ENCODE measurements around the gene IRF2.

Gene IRF2

DNA sequence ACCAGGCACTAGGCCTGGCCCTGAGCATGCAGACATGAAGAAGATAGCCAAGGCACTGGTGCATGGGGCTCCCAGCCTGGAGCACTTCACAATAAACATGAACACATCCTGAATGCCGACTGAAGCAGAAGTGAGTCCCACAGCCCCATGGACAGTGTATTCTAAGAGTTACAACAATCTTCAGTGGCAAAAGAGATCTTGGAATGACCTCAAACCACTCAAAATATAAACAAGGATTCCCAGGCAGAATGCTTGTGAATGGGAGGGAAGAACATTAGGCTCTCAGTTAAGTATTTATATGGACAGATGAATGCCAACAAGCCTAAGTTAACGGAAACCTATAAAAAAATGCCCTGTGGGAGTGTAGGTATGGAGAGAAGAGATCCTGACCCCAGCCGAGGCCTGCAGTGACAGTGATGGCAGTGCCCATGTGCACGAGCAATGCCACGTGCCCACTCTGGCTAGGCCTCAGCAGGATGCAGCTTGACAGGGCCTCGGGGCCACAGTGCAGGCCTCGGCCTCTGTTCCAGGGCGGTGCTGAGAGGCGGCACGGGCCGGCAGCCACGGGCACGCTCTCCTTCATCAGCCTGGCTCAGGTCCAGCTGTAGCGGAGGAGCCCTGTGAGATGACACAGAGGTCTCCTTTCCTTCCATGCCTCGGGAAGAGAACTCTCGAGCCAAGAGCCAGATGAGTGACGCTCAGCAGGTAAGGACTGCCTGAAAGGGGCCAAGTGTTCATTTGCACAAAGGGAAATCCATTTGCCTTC is 49.2 kb downstream of the IRF2 start:
- H3K4me3 ChIP-seq (ENCODE audit: low read depth, low read length): no peak overlapping the region
- TF ChIP-seq CTCF (IDR thresholded peaks at IDR 0.05; ENCODE audit: borderline replicate concordance, insufficient read depth, low read depth, low read length): no peak

GRCh38 chr4:184424279-184424678 is 50.1 kb downstream of the IRF2 start:
- TF ChIP-seq CTCF (IDR thresholded peaks at IDR 0.05; ENCODE audit: borderline replicate concordance, insufficient read depth, low read depth, low read length): no peak
- H3K4me3 ChIP-seq (ENCODE audit: low read depth, low read length): no peak overlapping the region

- TF ChIP-seq CTCF (IDR thresholded peaks at IDR 0.05; ENCODE audit: borderline replicate concordance, insufficient read depth, low read depth, low read length): no peak
- H3K4me3 ChIP-seq (ENCODE audit: low read depth, low read length): no peak overlapping the region
Measured at GRCh38 chr4:184423003-184423686, 51.2 kb downstream of the IRF2 start.

GRCh38 chr4:184422378-184422777 is 52.0 kb downstream of the IRF2 start:
- TF ChIP-seq CTCF (IDR thresholded peaks at IDR 0.05; ENCODE audit: borderline replicate concordance, insufficient read depth, low read depth, low read length): no peak
- no peak overlapping the region for H3K4me3 ChIP-seq (ENCODE audit: low read depth, low read length)

DNA sequence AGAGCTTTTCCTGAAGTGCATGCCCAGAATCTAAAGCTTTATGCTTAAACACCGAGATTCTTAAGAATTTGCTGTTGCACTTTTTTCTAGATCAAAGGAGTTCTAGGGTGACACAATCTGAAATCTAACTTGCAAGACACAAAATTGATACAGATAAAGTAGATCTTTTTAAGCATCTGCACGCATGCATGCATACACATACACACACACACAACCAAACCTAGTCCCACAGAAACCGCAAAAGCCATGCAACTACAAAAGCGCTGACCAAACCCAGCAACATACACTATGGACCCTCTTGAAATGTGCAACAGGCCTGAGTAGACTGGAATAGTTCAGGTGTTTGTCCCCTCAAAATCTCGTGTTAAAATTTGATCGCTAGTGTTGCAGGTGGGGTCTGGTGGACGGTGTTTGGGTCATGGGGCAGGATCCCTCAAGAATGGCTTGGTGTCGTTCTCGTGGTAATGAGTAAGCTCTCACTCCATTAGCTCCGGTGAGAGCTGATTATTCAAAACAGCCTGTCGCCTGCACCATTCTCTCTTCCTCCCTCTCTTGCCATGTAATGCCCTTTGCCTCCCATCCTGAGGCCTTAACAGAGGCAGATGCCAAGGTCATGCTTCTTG is 52.7 kb downstream of the IRF2 start:
- no peak for TF ChIP-seq CTCF (IDR thresholded peaks at IDR 0.05; ENCODE audit: borderline replicate concordance, insufficient read depth, low read depth, low read length)
- no peak overlapping the region for H3K4me3 ChIP-seq (ENCODE audit: low read depth, low read length)

GRCh38 chr4:184420881-184421416 is 53.4 kb downstream of the IRF2 start:
- H3K4me3 ChIP-seq (ENCODE audit: low read depth, low read length): no peak overlapping the region
- TF ChIP-seq CTCF (IDR thresholded peaks at IDR 0.05; ENCODE audit: borderline replicate concordance, insufficient read depth, low read depth, low read length): no peak
